Subcutaneous adipose tissue (tissue), 4 donors: ENCODE results near the gene ATPAF2. TPM values are rescaled to one million over a fixed set of nuclear protein-coding genes. Genes with fewer than 3 reads are reported as not detected.

ENCODE experiments used
- total RNA-seq, 4 donors: library from RNA; depleted of rRNA; stranded (reverse); fragments of >200 nt; gene quantifications; one replicate each; pipeline ENCODE4 v1.1.0, GENCODE V29; 2016
- TF ChIP-seq, protein P1 (sequence below): fragments of 450-650 bp; IDR thresholded peaks from one replicate; pipeline ENCODE4 v1.5.1; 2016; ENCODE audit warnings: low read depth, mild to moderate bottlenecking, control low read depth, antibody characterized with exemption, moderate library complexity

The ATPAF2 gene
- total RNA-seq, 4 donors from 2014 or later: 10.1 to 18.3 (median 11.5) TPM

DNA sequence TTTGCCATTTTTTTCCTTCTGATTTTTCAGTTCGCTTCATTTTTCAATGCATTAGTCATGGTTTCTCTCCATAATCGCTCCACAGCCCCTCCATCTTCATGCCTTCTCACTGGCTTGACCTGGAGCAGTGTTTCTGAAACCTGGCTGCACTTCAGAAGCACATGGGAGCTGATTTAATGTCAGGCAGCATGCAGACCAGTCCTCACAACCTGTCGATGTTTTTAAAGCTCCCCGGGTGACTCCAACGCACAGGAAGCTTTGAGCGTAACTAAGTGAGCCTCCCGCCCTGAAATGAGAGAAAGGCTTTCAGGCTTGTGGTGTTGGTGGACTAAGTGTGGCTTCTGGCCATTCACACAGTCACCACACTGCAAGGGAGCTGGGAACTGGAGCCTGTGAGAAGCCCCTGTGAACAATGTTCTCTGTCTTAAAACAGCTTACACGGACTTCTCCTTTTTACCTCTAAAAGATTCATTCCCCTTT, 31.9 kb upstream of the ATPAF2 start:
- TF ChIP-seq, protein P1, sequence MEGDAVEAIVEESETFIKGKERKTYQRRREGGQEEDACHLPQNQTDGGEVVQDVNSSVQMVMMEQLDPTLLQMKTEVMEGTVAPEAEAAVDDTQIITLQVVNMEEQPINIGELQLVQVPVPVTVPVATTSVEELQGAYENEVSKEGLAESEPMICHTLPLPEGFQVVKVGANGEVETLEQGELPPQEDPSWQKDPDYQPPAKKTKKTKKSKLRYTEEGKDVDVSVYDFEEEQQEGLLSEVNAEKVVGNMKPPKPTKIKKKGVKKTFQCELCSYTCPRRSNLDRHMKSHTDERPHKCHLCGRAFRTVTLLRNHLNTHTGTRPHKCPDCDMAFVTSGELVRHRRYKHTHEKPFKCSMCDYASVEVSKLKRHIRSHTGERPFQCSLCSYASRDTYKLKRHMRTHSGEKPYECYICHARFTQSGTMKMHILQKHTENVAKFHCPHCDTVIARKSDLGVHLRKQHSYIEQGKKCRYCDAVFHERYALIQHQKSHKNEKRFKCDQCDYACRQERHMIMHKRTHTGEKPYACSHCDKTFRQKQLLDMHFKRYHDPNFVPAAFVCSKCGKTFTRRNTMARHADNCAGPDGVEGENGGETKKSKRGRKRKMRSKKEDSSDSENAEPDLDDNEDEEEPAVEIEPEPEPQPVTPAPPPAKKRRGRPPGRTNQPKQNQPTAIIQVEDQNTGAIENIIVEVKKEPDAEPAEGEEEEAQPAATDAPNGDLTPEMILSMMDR: no peak

GRCh38 chr17:18069101-18069500, 30.1 kb upstream of the ATPAF2 start:
- TF ChIP-seq, protein P1: no peak

- TF ChIP-seq, protein P1: no peak
Observed at GRCh38 chr17:18066866-18067265, 27.9 kb upstream of the ATPAF2 start.

- TF ChIP-seq, protein P1: no peak
Observed at GRCh38 chr17:18065546-18065945, 26.6 kb upstream of the ATPAF2 start.

- TF ChIP-seq, protein P1: no peak
Observed at GRCh38 chr17:18064053-18064452, 25.1 kb upstream of the ATPAF2 start.

- TF ChIP-seq, protein P1: no peak
Observed at GRCh38 chr17:18059283-18059682, 20.3 kb upstream of the ATPAF2 start.

DNA sequence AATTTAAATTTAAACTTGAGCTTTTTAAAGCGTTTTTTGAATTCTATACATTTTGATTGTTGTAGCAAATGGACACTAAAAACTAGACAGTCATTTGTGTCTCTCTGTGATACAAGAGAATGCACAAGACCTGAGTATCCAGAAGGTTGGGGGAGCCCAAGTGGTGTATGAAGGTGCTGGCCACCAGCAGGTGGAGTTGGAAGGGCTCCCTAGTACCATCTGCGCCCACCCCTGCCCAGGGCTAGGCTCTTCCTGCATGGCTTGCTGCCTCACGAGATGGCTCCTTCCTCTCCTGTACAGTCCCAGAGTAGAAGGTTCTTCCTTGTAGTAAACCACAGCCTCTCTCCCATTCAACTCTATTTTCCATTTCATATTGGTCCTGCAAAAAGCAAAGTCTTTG, 17.2 kb upstream of the ATPAF2 start:
- TF ChIP-seq, protein P1: no peak
